ENCODE data around the gene LSR. TPM values are rescaled to one million over a fixed set of nuclear protein-coding genes. Genes with fewer than 3 reads are reported as not detected.

LSR gene, protein sequence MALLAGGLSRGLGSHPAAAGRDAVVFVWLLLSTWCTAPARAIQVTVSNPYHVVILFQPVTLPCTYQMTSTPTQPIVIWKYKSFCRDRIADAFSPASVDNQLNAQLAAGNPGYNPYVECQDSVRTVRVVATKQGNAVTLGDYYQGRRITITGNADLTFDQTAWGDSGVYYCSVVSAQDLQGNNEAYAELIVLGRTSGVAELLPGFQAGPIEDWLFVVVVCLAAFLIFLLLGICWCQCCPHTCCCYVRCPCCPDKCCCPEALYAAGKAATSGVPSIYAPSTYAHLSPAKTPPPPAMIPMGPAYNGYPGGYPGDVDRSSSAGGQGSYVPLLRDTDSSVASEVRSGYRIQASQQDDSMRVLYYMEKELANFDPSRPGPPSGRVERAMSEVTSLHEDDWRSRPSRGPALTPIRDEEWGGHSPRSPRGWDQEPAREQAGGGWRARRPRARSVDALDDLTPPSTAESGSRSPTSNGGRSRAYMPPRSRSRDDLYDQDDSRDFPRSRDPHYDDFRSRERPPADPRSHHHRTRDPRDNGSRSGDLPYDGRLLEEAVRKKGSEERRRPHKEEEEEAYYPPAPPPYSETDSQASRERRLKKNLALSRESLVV
- 0.56 and 2.0 TPM in 2 replicates for total RNA-seq

DNA sequence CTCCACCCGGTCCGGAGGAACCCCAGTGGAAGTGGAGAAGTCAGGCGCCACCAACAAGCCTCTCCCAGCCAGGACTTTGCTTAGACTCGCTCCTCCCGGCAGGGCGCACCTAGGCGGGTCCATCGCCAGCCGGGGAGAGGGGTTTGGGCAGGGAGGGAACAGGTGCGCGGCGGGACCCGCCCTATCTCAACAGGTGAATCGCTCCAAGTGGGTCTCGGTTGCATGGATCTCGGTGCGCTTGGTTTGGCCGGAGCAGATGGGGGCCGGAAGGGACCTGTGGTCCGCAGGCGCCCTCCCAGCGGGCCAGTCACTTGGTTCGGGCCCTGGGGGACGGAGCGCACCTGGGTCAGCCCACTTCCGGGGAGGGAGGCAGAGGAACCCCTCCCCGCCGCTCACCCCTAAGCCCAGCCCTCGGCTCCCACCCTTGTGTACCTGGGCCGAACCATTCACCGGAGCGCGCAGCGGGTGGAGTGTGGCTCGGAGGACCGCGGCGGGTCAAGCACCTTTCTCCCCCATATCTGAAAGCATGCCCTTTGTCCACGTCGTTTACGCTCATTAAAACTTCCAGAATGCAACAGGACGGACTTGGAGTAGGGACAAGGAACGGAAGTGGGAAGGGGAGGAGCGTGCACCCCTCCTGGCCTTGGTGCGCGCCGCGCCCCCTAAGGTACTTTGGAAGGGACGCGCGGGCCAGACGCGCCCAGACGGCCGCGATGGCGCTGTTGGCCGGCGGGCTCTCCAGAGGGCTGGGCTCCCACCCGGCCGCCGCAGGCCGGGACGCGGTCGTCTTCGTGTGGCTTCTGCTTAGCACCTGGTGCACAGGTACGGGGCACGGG, at the start of gene LSR:
Gene LSR (plus strand): TSS at position 693 of the 836 bp plus-strand sequence. CDS start 21 bp downstream, at position 714.
- DNase-seq = no peak

DNA sequence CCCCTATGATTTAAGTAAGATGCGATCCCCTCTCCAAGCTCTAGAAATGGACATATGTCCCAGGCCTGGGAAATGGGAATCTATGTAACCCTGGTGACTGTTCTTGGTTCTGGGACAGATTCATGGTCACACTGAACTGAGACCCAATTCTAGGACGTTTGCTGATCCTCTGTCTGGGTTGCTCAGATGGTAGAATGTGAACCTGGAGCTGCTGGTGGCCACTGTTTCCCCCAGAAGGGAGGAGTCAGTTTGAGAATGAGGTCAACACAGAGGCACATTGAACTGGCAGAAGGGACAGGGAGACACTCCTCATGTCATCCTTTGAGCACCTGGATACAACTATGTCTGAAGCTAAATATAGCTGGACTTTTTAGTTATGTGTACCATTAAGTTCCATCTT, 49.3 kb upstream of the LSR start:
- no peak for DNase-seq

DNA sequence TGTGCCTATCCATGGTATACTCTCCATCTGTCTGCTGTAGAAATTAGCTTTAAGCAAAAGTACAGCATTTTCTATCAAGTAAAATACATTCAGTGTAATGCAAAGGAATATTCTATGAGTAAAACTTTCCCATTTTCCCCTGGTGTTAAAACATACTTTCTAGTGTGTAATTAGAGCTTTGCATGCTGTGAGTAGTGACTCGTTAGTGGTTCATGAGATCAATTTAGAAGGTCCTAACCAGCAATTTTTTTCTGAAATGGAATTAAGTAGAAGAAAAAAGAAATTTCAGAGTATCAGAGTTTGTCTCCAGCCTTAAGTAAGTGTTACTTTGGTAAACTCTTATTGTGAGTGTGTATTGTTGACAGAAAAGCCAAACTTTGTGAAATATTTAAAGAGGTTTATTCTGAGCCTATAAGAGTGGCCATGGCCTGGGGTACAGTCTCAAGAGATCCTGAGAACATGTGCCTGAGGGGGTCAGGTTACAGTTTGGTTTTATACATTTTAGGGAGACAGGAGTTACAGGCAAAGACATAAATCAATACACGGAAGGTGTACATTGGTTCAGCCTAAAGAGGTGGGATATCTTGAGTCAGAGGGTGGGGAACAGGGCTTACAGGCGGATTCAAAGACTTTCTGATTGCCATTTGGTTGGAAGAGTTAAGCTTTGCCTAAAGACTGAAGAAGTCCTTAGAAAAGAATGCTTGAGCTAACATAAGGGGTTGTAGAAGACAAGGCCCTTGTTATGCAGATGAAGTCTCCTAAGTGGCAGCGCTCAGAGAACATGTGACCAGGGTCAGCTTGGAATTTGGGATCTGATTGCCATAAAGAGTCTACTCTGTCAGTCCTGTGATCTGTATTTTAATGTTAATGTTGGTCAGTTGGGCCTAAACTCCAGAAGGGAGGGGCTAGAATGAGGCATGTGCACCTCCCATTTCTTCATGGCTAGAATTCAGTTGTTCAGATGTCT, 45.8 kb upstream of the LSR start:
- DNase-seq = no peak

DNA sequence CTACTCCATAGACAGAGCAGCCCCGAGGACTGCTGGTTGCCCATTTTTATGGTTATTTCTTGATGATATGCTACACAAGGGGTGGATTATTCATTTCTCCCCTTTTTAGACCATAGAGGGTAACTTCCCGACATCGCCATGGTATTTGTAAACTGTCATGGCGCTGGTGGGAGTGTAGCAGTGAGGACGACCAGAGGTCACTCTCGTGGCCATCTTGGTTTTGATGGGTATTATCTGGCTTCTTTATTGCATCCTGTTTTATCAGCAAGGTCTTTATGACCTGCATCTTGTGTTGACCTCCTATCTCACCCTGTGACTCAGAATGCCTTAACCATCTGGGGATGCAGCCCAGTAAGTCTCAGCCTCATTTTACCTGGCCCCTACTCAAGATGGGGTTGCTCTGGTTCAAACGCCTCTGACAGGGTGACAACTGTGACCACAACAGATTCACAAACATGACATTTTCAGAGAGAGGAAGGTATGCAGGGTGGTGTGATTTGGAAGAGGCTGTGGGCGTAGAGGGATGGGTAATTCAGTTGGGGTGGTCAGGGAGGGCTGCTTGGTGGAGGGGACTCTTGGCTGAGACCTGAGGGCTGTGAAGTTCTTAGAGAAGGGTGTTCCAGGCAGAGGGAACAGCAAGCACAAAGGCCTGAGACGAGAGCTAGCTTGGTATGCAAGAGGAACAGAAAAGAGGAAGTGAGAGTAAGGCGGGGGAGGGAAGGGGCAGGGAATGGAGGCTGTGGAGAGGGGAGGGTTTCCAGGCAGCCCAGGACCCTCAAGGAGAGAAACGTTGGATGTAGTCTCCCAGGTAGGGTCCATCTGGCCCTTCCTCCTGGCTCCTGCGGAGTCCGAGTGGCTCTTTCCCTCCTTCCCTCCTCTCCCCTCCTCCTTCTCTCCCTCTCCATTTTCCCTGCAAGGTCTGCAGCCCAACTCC, 43.7 kb upstream of the LSR start:
- DNase-seq = no peak

DNA sequence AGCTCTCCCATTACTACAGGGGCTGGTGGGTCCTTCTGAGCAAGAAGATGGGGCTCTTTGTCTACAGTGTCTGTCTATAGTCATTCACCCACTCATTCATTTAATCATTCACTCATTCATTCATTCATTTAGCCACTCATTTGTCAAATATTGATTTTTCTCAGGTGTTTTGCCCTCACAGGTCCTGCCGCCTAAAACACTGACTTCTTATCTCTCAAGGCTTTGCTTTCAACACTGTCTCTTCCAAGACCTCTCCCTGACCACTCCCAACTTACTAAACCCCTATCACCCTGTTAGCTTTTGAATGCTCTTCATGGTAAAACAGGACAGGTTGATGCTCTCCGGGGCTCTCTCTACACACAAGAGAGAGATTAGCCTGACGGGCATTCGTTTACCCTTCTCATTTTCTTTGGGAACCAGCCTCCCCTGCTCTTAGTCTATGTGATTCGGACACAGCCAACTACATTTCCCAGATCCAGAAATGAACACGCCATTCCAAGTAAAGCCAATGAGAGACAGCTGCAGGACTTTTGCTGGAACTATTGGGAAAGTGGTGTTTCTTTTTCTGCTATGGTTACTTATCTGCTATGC, 43.0 kb upstream of the LSR start:
- DNase-seq = no peak

DNA sequence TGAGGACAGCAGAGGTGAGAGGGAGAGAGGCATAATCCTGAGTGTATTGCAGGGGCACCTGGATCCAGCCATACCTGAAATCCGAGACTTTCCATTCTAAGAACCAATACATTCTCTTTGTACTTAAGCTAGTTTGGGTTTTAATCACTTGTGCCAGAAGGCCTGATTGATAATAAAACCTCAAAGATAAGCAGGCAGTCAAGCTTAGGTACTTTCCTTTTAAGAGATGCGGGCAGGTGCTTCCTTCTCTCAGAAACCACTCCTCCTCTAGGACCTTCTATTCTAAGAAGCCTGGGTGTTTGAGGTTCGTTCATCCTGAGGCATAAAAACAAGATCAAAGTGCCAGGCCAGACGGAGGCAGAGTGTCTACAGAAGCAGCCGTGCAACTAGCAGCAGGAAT, 42.4 kb upstream of the LSR start:
- no peak for DNase-seq

DNA sequence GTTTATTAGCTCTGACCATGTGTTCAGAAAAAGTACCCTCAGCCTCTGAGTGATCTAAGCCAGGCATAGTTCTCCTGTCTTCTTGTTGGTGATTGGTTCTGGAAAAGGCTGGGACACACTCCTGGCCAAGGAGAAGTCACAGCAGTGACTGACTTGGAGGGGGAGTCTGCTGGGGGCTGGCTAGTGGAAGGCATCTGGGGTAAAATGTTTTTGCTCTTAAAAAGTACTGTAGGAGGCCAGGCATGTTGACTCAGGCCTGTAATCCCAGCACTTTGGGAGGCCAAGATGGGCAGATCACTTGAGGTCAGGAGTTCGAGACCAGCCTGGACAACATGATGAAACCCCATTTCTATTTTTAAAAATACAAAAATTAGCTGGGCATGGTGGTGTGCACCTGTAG, 41.9 kb upstream of the LSR start:
- no peak for DNase-seq

DNA sequence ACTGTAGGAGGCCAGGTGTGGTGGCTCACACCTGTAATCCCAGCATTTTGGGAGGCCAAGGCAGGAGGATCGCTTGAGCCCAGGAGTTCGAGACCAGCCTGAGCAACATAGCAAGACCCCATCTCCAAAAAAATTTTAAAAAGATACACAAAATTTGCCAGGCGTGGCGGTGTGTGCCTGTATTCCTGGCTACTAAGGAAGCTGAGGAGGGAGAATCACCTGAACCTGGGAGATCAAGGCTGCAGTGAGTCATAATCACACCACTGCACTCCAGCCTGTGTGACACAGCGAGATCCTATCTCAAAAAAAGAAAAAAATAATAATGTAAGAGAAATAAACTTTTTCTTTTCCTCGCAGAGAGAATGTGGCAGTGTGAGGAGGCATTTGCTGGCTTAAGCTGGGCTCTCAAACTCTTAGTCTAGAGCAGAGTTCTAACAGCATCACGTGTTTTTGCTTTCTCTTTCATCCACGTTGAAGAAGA, 41.4 kb upstream of the LSR start:
- DNase-seq = no peak

DNA sequence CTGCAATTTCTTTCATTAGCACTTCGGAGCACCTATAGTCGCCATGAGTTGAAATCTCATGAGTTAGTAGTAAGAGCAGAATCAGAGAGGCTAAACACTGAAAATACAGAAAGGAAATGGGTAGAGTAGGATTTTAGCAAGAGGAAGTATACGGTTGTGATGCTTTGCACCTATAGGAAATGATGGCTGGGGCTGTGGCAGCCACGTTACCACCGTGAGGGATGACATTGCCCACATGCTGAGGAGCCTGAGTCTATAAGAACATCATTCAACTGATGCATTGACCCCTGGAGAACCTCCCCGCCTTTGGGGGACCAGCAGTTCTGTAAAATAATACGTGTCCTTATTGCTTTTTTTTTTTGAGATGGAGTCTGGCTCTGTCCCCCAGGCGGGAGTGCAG, 40.7 kb upstream of the LSR start:
- DNase-seq = no peak

DNA sequence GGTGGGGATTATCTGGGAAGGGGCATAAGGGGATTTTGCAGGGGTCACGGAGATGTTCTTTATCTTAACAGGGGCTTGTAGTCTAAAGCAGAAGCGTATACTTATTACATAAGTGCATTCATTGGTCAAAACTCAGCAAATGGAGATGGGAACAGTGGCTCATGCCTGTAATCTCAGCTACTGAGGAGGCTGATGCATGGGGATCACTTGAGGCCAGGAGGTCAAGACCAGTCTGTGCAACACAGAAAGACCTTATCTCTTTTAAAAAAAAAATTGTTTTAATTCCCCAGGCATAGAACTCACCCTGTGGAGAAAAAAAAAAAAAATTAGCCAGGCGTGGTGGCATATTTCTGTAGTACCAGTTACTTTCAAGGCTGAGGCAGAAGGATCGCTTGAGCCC, 39.2 kb upstream of the LSR start:
- DNase-seq = no peak

DNA sequence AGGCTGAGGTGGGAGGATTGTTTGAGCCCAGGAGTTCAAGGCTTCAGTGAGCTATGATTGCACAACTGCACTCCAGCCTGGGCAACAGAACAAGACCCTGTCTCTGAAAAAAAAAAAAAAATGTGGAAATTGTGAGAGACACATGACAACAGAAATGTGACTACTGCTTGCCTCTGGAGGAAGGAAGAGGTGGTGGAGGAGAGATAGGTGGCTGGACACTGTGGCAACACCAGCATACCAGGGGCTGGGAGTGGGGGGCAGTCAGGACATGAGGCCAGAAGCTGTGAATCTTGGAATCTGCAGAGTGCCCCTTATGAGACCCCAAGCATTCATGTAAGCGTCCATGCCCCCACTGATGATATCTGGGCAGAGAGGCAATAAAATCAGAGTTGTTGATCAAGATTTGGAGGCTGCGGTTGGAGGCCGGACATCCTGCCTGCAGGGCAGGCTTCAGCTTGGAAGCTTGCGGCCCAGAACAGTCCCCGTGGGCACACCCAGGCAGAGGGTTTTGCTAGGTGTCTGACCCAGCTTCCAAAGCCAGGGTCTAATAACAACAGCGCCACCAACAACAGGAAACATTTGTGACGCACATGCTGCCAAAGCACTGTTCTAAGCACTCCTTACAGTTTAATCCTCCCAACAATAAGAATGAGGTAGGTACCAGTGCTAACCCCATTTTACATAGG, 37.1 kb upstream of the LSR start:
- peak; percentile 63 for DNase-seq

DNA sequence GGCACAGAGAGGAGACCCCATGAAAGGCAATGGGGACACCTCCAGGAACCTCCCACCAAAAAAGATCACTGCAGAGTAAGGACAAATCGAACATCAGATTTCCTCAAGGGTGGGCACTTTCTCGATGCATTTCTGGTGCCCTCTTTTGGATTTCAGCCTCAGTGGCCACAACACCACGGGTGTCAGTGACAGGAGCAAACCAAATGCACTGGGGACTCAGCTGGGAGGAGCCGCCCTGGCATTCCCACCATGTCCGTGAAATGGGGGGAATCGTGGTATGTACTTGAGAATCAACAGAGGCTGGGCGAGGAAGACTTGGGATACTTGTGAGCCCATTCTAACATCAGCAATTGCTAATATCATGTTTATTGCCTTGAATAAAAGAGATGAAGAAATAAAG, 36.6 kb upstream of the LSR start:
- DNase-seq = no peak

DNA sequence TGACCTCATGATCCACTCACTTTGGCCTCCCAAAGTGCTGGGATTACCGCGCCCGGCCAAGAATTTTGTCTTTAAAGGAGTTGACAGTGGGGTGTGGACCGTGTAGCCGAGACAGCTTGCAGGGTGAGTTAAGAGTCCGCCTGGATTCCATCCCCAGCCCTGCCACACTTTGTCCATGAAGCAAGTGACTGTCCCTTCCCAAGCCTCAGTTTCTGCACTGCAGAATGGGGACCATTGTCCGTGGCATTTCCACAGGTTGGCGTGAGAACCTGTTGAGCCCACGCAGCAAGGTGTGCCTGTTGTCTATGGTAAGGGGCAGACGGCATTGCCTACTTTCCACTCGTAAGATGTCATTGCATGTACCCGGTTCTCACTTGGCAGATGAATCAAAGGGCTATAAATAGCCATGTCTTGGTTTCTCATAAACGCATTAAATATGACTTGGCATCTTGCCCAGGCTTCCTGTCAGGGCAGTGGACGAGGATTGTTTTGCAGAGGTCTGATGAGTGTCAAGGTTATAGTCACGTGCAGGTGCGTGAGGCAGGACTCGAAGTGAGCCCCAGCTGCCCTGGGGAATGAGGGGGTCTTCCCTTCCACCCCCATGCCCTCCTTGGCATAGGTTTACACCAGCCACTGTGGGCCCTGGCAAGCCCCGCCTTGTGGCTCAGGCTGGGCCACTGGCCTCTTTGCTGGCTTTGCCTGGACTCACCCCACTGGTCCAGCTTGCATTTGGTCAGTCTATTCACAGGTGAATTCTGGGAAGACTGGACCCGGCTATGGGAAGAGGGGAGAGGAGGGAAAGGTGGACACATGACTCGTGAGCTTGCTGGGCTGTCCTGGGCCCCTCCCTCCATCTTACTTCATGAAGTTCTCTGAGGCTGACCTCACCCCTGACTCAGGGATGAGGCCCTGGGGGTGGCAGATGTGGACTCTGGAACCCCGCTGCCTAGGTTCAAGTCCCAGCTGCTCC, 34.9 kb upstream of the LSR start:
- peak; percentile 99 for DNase-seq

DNA sequence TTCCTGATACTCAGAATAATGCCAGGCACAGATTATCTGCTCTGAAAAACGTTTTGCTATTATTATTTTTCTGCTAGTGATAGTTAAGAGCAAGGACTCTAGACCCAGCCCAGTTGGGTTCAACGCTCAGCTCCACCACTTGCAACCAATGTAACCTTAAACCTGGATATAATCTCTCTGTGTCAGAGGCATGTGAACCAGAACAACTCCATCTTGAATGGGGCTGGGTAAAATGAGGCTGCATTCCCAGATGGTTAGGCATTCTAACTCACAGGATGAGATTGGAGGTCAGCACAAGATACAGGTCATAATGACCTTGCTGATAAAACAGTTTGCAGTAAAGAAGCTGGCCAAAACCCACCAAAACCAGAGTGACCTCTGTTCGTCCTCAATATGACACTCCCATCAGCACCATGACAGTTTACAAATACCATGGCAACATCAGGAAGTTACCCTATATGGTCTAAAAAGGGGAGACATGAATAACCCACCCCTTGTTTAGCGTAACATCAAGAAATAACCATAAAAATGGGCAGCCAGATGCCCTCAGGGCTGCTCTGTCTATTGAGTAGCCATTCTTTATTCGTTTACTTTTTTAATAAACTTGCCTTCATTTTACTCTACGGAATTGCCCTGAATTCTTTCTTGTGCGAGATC, 33.9 kb upstream of the LSR start:
- no peak for DNase-seq

DNA sequence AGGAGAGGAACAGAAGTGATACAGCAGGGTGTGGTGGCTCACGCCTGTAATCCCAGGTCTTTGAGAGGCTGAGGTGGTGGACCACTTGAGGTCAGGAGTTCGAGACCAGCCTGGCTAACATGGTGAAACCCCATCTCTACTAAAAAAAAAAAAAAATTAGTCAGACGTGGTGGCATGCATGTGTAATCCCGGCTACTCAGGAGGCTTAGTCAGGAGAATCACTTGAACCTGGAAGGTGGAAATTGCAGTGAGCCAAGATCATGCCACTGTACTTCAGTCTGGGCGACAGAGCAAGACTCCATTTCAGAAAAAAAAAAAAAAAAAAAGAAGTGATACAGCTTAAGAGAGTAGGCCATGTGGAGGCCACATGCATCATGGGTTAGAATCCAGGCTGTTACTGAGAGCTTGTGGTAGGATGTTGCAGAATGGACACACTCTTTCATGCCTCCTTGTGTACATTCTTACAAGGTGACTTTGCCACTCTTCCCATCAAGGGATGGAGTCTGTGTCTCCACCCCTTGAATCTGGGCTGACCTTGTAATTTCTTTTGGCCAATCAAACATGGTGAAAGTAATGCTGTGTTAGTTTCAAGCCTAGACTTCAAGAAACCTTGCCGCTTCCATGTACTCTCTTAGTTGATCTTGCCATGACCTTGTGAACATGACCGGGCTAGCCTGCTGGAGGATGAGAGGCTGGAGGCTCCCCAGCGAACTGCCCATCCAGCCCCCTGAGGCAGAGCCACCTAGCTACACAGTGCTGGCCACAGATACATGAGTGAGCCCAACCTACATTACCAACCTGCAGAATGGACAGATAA, 32.6 kb upstream of the LSR start:
- no peak for DNase-seq

DNA sequence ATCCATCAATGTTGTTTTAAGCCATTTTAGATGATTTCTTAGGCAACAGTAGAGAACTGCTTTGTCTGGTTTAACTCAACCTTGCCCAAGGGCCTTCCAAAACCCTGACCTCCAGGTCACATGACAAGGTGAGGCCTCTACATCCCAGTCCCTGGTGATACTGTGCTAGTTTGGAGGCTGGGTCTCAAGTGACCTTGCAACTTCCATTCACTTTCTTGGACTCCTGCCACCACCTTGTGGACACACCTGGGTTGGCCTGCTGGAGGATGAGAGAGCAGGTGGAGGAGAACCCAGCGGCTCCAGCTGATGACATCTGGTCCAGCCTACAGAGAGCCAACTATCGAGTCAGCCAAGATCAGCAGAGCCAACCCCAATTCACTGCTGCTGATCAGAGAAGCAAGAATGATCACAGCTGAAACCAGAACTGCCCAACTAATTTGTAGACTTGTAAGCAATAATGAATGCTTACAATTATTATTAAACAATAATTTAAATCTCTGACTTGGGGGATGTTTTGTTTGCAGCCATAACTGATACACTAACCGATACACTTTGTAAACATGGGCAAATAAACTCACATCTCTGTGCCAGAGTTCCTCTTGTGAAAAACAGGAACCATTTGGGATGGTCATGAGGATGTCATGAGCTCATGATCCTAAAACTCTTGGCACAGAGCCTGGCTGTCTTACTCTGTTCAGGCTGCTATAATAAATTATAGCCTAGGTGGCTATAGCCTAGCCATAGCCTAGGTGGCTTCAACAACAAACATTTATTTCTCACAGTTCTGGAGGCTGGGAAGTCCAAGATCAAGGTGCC, 31.8 kb upstream of the LSR start:
- DNase-seq = no peak
